NCI-H345 (cell line): ENCODE data around the gene FOCAD.

Source experiments
- DNase-seq: peaks from one replicate; lab custom pipeline; 2025; lab: John Stamatoyannopoulos, UW

The FOCAD gene

GRCh38 chr9:20804489-20805250 lies 120.6 kb downstream of the FOCAD start:
- no peak for DNase-seq

- DNase-seq = no peak
These were observed 121.7 kb downstream of the FOCAD start for GRCh38 chr9:20805766-20806165.

- DNase-seq = no peak
These were observed 123.9 kb downstream of the FOCAD start for GRCh38 chr9:20808002-20808401.

GRCh38 chr9:20811872-20812271 lies 127.8 kb downstream of the FOCAD start:
- DNase-seq = no peak

GRCh38 chr9:20815923-20816703 lies 132.1 kb downstream of the FOCAD start:
- no peak for DNase-seq

- DNase-seq = no peak
These were observed 139.0 kb downstream of the FOCAD start for GRCh38 chr9:20823051-20823450.

- no peak for DNase-seq
These were observed 147.0 kb downstream of the FOCAD start for GRCh38 chr9:20831028-20831427.

- no peak for DNase-seq
These were observed 148.7 kb downstream of the FOCAD start for GRCh38 chr9:20832775-20833174.

GRCh38 chr9:20835377-20836286 lies 151.6 kb downstream of the FOCAD start:
- DNase-seq = no peak

GRCh38 chr9:20837166-20837565 lies 153.1 kb downstream of the FOCAD start:
- DNase-seq = no peak

- DNase-seq = no peak
These were observed 154.2 kb downstream of the FOCAD start for GRCh38 chr9:20838218-20838617.

- DNase-seq = no peak
These were observed 160.9 kb downstream of the FOCAD start for GRCh38 chr9:20844916-20845315.

GRCh38 chr9:20848490-20848889 lies 164.4 kb downstream of the FOCAD start:
- no peak for DNase-seq

GRCh38 chr9:20853866-20854265 lies 169.8 kb downstream of the FOCAD start:
- no peak for DNase-seq

GRCh38 chr9:20854444-20854843 lies 170.4 kb downstream of the FOCAD start:
- DNase-seq = no peak

GRCh38 chr9:20863945-20864344 lies 179.9 kb downstream of the FOCAD start:
- no peak for DNase-seq

GRCh38 chr9:20865347-20865746 lies 181.3 kb downstream of the FOCAD start:
- DNase-seq = no peak

- DNase-seq = no peak
These were observed 186.1 kb downstream of the FOCAD start for GRCh38 chr9:20870115-20870514.

- DNase-seq = no peak
These were observed 188.4 kb downstream of the FOCAD start for GRCh38 chr9:20872340-20872977.

GRCh38 chr9:20873240-20873865 lies 189.3 kb downstream of the FOCAD start:
- DNase-seq = no peak

GRCh38 chr9:20880271-20880670 lies 196.2 kb downstream of the FOCAD start:
- no peak for DNase-seq
